ENCODE data around the gene FAM83E. TPM values are rescaled to one million over a fixed set of nuclear protein-coding genes. Genes with fewer than 3 reads are reported as not detected.

The FAM83E gene
- total RNA-seq, 1 donor from 2014 or later: 0.64 TPM

- Mint-ChIP-seq H3K27ac (ENCODE audit: unreplicated experiment) (peak within 1 kb of the TSS; percentile 96), H3K27me3 (ENCODE audit: unreplicated experiment) (peaks cover 12% of the 10 kb centered on the region), H3K4me1 (ENCODE audit: unreplicated experiment) (peaks cover 35% of the 10 kb centered on the region), H3K36me3 (ENCODE audit: low read depth, unreplicated experiment) (peaks cover 35% of the 10 kb centered on the region), H3K4me3 (ENCODE audit: unreplicated experiment) (peak within 1 kb of the TSS; percentile 99), H3K9me3 (ENCODE audit: unreplicated experiment) (no peaks in the 10 kb centered on the region)
- no peak for TF ChIP-seq CTCF (IDR thresholded peaks at IDR 0.05; ENCODE audit: unreplicated experiment)
- DNase-seq (ENCODE audit: low spot score): peak; percentile 95
Measured at GRCh38 chr19:48618916-48619691, 4.2 kb upstream of the FAM83E start, which contains the start of the genes RPL18 and SPHK2. Gene RPL18 (minus strand): TSS chr19:48619178. CDS start chr19:48619143, 35 bp downstream. Gene SPHK2 (plus strand): TSS chr19:48619506. CDS start chr19:48620515, 1,009 bp downstream.

- TF ChIP-seq CTCF (IDR thresholded peaks at IDR 0.05; ENCODE audit: unreplicated experiment): no peak
- DNase-seq (ENCODE audit: low spot score): no peak
- peaks cover 30% of the 10 kb centered on the region for H3K4me1 Mint-ChIP-seq (ENCODE audit: unreplicated experiment)
- peaks cover 15% of the 10 kb centered on the region for H3K27me3 Mint-ChIP-seq (ENCODE audit: unreplicated experiment)
- H3K36me3 Mint-ChIP-seq (ENCODE audit: low read depth, unreplicated experiment): peaks cover 36% of the 10 kb centered on the region
- peak overlapping the region; percentile 99 for H3K4me3 Mint-ChIP-seq (ENCODE audit: unreplicated experiment)
- H3K27ac Mint-ChIP-seq (ENCODE audit: unreplicated experiment): peak overlapping the region; percentile 96
- no peaks in the 10 kb centered on the region for H3K9me3 Mint-ChIP-seq (ENCODE audit: unreplicated experiment)
Measured at GRCh38 chr19:48618278-48618915, 3.5 kb upstream of the FAM83E start.

GRCh38 chr19:48617146-48617937 lies 2.5 kb upstream of the FAM83E start:
- peaks cover 32% of the 10 kb centered on the region for H3K36me3 Mint-ChIP-seq (ENCODE audit: low read depth, unreplicated experiment)
- no peaks in the 10 kb centered on the region for H3K9me3 Mint-ChIP-seq (ENCODE audit: unreplicated experiment)
- H3K27me3 Mint-ChIP-seq (ENCODE audit: unreplicated experiment): peaks cover 15% of the 10 kb centered on the region
- DNase-seq (ENCODE audit: low spot score): no peak
- H3K4me1 Mint-ChIP-seq (ENCODE audit: unreplicated experiment): peaks cover 28% of the 10 kb centered on the region
- peak overlapping the region; percentile 99 for H3K4me3 Mint-ChIP-seq (ENCODE audit: unreplicated experiment)
- peak overlapping the region; percentile 96 for H3K27ac Mint-ChIP-seq (ENCODE audit: unreplicated experiment)
- TF ChIP-seq CTCF (IDR thresholded peaks at IDR 0.05; ENCODE audit: unreplicated experiment): no peak

- Mint-ChIP-seq H3K9me3 (ENCODE audit: unreplicated experiment) (no peaks in the 10 kb centered on the region), H3K4me1 (ENCODE audit: unreplicated experiment) (peaks cover 28% of the 10 kb centered on the region), H3K4me3 (ENCODE audit: unreplicated experiment) (peak overlapping the region; percentile 99), H3K27me3 (ENCODE audit: unreplicated experiment) (peaks cover 15% of the 10 kb centered on the region), H3K36me3 (ENCODE audit: low read depth, unreplicated experiment) (peaks cover 30% of the 10 kb centered on the region), H3K27ac (ENCODE audit: unreplicated experiment) (no peak overlapping the region)
- no peak for DNase-seq (ENCODE audit: low spot score)
- no peak for TF ChIP-seq CTCF (IDR thresholded peaks at IDR 0.05; ENCODE audit: unreplicated experiment)
Measured at GRCh38 chr19:48616491-48617056, 1.7 kb upstream of the FAM83E start.
